ENCODE data around the gene CDPF1. TPM values are rescaled to one million over a fixed set of nuclear protein-coding genes. Genes with fewer than 3 reads are reported as not detected.

The CDPF1 gene
- total RNA-seq, 1 donor from 2014 or later, result 5.7 TPM

- no peak overlapping the region for H3K27ac Mint-ChIP-seq (ENCODE audit: unreplicated experiment)
- H3K27me3 Mint-ChIP-seq (ENCODE audit: low read depth, unreplicated experiment), result no peaks in the 10 kb centered on the region
- Histone ChIP-seq H3K9me3 (ENCODE audit: insufficient read depth, low read depth, low read length) (peaks cover 6% of the 10 kb centered on the region), H3K4me1 (ENCODE audit: insufficient read depth, low read length) (no peaks in the 10 kb centered on the region), H3K27ac (ENCODE audit: low read depth, low read length) (no peak overlapping the region), H3K4me3 (ENCODE audit: insufficient read depth, low read depth, low read length) (no peak overlapping the region), H2AFZ (ENCODE audit: low read depth, low read length) (no peak overlapping the region), H4K20me1 (ENCODE audit: insufficient read depth, low read length) (no peaks in the 10 kb centered on the region), H3K27me3 (ENCODE audit: insufficient read depth, low read length) (no peaks in the 10 kb centered on the region), H3K9ac (ENCODE audit: low read length) (no peak overlapping the region), H3K79me2 (ENCODE audit: insufficient read depth, low read length) (no peaks in the 10 kb centered on the region), H3K4me2 (ENCODE audit: low read length) (no peak overlapping the region), H3K36me3 (ENCODE audit: insufficient read depth, low read length) (no peaks in the 10 kb centered on the region)
- H3K36me3 Mint-ChIP-seq (ENCODE audit: low read depth, unreplicated experiment), result peaks cover 53% of the 10 kb centered on the region
- FAIRE-seq (no peak), DNase-seq (ENCODE audit: low read depth) (no peak)
- TF ChIP-seq, protein P1, sequence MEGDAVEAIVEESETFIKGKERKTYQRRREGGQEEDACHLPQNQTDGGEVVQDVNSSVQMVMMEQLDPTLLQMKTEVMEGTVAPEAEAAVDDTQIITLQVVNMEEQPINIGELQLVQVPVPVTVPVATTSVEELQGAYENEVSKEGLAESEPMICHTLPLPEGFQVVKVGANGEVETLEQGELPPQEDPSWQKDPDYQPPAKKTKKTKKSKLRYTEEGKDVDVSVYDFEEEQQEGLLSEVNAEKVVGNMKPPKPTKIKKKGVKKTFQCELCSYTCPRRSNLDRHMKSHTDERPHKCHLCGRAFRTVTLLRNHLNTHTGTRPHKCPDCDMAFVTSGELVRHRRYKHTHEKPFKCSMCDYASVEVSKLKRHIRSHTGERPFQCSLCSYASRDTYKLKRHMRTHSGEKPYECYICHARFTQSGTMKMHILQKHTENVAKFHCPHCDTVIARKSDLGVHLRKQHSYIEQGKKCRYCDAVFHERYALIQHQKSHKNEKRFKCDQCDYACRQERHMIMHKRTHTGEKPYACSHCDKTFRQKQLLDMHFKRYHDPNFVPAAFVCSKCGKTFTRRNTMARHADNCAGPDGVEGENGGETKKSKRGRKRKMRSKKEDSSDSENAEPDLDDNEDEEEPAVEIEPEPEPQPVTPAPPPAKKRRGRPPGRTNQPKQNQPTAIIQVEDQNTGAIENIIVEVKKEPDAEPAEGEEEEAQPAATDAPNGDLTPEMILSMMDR (IDR thresholded peaks at IDR 0.05; ENCODE audit: insufficient read depth, low read depth, low read length), result no peak
- TF ChIP-seq EZH2 (IDR thresholded peaks at IDR 0.05; ENCODE audit: insufficient read depth, low read length), result no peak
- H3K9me3 Mint-ChIP-seq (ENCODE audit: unreplicated experiment), result peaks cover 31% of the 10 kb centered on the region
- H3K4me3 Mint-ChIP-seq (ENCODE audit: unreplicated experiment), result no peak overlapping the region
- no peaks in the 10 kb centered on the region for H3K4me1 Mint-ChIP-seq (ENCODE audit: low read depth, unreplicated experiment)
These were observed 35.9 kb downstream of the CDPF1 start for GRCh38 chr22:46214149-46214548.

GRCh38 chr22:46213052-46213451 is 37.0 kb downstream of the CDPF1 start:
- no peak overlapping the region for H3K4me2 ChIP-seq (ENCODE audit: low read length)
- no peak for DNase-seq (ENCODE audit: low read depth)
- TF ChIP-seq, protein P1 (IDR thresholded peaks at IDR 0.05; ENCODE audit: insufficient read depth, low read depth, low read length), result no peak
- TF ChIP-seq EZH2 (IDR thresholded peaks at IDR 0.05; ENCODE audit: insufficient read depth, low read length), result no peak
- Mint-ChIP-seq H3K4me3 (ENCODE audit: unreplicated experiment) (no peak overlapping the region), H3K36me3 (ENCODE audit: low read depth, unreplicated experiment) (peaks cover 59% of the 10 kb centered on the region), H3K27ac (ENCODE audit: unreplicated experiment) (no peak overlapping the region), H3K27me3 (ENCODE audit: low read depth, unreplicated experiment) (no peaks in the 10 kb centered on the region), H3K9me3 (ENCODE audit: unreplicated experiment) (peaks cover 39% of the 10 kb centered on the region), H3K4me1 (ENCODE audit: low read depth, unreplicated experiment) (no peaks in the 10 kb centered on the region)
- H3K27ac ChIP-seq (ENCODE audit: low read depth, low read length), result no peak overlapping the region
- FAIRE-seq, result no peak
- H3K27me3 ChIP-seq (ENCODE audit: insufficient read depth, low read length), result no peaks in the 10 kb centered on the region
- peaks cover 10% of the 10 kb centered on the region for H3K9me3 ChIP-seq (ENCODE audit: insufficient read depth, low read depth, low read length)
- H3K79me2 ChIP-seq (ENCODE audit: insufficient read depth, low read length), result no peaks in the 10 kb centered on the region
- no peak overlapping the region for H3K9ac ChIP-seq (ENCODE audit: low read length)
- no peak overlapping the region for H2AFZ ChIP-seq (ENCODE audit: low read depth, low read length)
- no peaks in the 10 kb centered on the region for H3K4me1 ChIP-seq (ENCODE audit: insufficient read depth, low read length)
- no peak overlapping the region for H3K4me3 ChIP-seq (ENCODE audit: insufficient read depth, low read depth, low read length)
- no peaks in the 10 kb centered on the region for H3K36me3 ChIP-seq (ENCODE audit: insufficient read depth, low read length)
- no peaks in the 10 kb centered on the region for H4K20me1 ChIP-seq (ENCODE audit: insufficient read depth, low read length)

- Mint-ChIP-seq H3K36me3 (ENCODE audit: low read depth, unreplicated experiment) (peaks cover 59% of the 10 kb centered on the region), H3K4me3 (ENCODE audit: unreplicated experiment) (no peak overlapping the region), H3K27me3 (ENCODE audit: low read depth, unreplicated experiment) (no peaks in the 10 kb centered on the region), H3K9me3 (ENCODE audit: unreplicated experiment) (peaks cover 39% of the 10 kb centered on the region), H3K4me1 (ENCODE audit: low read depth, unreplicated experiment) (no peaks in the 10 kb centered on the region), H3K27ac (ENCODE audit: unreplicated experiment) (no peak overlapping the region)
- Histone ChIP-seq H4K20me1 (ENCODE audit: insufficient read depth, low read length) (no peaks in the 10 kb centered on the region), H3K79me2 (ENCODE audit: insufficient read depth, low read length) (no peaks in the 10 kb centered on the region), H3K4me3 (ENCODE audit: insufficient read depth, low read depth, low read length) (no peak overlapping the region), H3K4me1 (ENCODE audit: insufficient read depth, low read length) (no peaks in the 10 kb centered on the region), H3K4me2 (ENCODE audit: low read length) (no peak overlapping the region), H3K27ac (ENCODE audit: low read depth, low read length) (no peak overlapping the region), H3K9ac (ENCODE audit: low read length) (no peak overlapping the region), H2AFZ (ENCODE audit: low read depth, low read length) (no peak overlapping the region), H3K36me3 (ENCODE audit: insufficient read depth, low read length) (no peaks in the 10 kb centered on the region), H3K27me3 (ENCODE audit: insufficient read depth, low read length) (no peaks in the 10 kb centered on the region), H3K9me3 (ENCODE audit: insufficient read depth, low read depth, low read length) (peaks cover 10% of the 10 kb centered on the region)
- FAIRE-seq (no peak), DNase-seq (ENCODE audit: low read depth) (no peak)
- TF ChIP-seq, protein P1 (IDR thresholded peaks at IDR 0.05; ENCODE audit: insufficient read depth, low read depth, low read length), result no peak
- TF ChIP-seq EZH2 (IDR thresholded peaks at IDR 0.05; ENCODE audit: insufficient read depth, low read length), result no peak
These were observed 37.9 kb downstream of the CDPF1 start for GRCh38 chr22:46212195-46212594.
